HuH-7.5 (cell line): ENCODE measurements around the gene DEFB108B.
"Not testable (repeated sequence)": the region's sequence is repeated elsewhere in the genome, so short reads cannot be mapped to it uniquely, and the experiment has no call there.

ENCODE experiments used
- DNase-seq: peaks from one replicate; pipeline ENCODE4 v3.0.0; 2011; ENCODE audit warnings: low spot score

DEFB108B gene, protein sequence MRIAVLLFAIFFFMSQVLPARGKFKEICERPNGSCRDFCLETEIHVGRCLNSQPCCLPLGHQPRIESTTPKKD

DNA sequence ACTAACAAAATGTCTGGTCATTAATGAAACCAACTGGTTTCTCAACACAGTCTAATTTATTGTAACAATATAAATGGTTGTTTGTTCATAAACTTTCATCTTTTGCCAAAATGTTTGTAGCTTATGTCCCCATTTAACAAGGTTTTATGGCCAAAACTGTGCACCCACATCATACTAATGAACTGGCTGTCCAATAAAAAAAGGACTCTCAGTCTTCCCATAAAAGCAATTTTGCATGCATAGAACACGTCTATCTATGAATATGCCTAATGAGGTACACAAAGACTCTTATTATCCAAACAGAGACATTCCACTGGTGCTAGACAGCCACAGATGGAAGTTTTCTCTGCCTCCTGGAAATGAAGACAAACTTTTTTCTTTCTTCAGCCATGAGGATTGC, at the start of gene DEFB108B:
DEFB108B (plus strand) TSS at position 390 of the 400 bp plus-strand sequence; CDS start at position 390, 0 bp downstream.
- not testable (repeated sequence) for DNase-seq

DNA sequence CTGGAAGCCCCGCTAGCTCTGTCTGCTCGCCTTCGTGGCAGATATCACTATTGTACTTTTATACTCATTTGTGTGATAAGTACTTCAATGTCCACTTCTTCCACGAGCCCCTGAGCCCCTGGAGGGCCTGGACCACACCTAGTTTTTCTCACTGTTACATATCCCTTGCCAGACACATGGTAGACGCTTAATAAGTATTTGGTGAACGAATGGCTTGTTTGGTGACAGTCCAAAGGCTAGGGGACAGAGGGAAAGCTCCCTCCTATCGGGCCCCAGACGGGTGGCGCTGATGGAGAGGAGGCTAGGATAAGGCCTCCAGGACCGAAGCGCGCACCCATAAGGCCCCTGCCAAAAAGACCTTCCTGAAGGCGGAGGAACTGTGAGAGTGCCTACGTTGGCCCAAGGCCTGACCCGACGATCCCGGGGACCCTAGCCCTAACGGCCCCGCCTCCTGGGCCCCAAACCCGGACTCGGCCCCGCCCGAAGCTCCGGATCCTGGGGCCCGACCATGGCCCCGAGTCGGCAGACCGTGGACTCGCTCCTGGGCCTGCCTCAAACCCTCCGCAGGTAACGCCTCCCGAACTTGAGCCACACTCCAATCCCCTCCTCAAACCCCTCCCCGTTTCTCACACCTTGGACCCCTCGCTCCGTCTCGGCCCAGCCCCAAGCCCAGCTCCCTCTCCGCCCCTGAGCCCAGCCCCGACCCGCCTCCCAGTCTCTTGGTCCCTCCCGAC, 46.7 kb upstream of the DEFB108B start:
- DNase-seq: peak; percentile 60

DNA sequence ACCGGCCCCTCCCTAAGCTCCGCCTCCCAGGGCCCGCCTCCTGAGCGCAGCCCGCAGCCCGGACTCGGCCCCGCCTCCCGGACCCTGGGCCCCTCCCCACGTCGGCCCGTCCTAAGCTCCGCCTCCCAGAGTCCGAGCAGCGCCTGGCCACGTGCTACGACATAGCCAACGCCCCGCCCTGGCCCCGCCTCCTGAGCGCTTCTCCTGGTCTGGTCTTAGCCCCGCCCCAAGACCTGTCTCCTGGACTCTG, 46.2 kb upstream of the DEFB108B start:
- not testable (repeated sequence) for DNase-seq

DNA sequence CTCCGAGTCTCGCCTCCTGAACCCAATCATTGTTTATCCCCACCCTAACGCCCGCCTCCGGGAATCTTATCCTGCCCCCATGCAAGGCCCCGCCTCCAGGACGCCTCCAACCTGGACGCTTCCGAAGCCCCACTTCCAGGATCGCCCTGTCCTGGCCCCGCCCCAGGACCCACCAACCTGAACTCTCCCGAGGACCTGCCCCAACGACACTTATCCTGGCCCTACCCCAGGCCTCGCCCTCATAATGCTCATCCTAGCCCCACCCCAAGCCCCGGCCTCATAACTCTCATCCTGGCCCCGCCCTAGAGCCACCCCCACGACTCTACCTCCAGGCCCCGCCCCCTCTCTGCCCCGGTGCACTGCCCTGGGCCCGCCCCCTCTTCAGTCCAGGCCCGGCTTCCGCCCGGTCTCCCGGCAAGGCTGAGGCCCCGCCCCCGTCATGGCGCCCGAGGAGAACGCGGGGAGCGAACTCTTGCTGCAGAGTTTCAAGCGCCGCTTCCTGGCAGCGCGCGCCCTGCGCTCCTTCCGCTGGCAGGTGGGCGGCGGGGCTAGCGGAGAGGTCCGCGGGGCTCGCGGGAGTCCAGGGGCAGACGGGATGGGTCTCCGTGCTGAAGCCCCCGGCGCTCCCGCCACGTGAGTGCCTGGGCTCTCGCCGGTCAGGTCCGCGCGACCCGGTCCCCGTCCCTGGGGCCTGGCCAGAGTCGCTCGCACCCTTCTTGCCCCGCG, 45.7 kb upstream of the DEFB108B start:
- peak; percentile 72 for DNase-seq

DNA sequence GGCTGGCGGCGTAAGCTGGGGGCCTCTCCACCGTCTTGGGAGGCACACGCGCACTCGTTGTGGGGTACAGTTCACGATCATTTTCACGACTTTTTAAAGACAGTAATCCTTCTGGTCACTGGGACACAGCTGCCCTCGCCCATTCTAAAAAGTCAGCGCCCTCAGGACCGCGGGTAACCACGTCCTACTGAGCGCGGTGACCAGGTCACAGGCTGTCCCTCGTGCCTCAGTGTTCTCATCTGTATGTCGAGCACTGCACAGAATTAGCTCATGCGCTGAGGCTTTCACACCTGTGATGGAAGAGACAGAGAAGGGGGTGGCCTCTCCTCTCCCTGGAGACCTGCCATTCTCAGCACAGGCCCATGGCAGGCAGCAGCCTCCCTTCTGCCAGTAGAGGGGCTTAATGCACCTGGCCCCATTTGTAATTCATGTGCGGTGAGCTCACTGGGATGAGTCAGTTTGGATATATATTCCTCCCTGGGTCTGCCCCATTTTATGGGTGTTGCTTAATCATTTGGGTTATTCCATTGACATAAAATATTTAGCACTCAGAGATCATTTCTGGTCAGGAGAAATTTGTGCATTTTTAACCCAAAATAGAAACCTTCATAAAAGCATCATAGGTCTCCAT, 45.1 kb upstream of the DEFB108B start:
- DNase-seq: not testable (repeated sequence)

DNA sequence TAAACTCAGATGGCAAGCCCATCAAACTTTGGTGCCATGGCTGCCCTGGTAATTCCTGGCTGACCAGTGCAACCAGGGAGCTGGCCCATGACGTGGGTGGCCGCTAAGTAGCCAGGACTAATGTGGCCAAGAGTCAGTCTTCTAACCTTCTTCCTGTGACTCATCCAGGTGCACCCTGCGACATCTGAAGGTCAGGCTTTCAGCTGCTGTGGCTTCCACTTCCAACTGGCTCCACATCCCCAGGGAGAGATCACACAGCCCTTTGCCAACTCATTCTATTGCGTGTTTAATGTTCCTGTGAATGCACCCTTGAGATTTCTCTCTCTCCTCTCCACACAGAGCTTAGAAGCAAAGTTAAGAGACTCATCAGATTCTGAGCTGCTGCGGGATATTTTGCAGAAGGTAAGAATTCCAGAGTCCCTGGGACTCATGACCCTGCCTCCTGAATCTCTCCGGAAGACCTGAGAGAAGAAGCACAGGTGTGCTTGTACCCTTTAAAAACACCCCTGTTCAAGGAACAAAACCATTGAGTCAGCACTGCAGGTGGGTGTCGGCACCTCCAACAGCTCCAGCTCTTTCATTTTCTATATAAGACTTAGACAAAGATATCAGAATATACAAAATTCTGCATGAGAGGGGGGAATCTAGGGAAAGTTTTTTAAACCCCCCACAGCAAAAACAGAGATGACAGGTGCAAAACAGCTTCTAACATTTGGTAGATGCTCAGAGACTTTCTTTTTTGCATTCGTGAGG, 43.4 kb upstream of the DEFB108B start:
- not testable (repeated sequence) for DNase-seq

DNA sequence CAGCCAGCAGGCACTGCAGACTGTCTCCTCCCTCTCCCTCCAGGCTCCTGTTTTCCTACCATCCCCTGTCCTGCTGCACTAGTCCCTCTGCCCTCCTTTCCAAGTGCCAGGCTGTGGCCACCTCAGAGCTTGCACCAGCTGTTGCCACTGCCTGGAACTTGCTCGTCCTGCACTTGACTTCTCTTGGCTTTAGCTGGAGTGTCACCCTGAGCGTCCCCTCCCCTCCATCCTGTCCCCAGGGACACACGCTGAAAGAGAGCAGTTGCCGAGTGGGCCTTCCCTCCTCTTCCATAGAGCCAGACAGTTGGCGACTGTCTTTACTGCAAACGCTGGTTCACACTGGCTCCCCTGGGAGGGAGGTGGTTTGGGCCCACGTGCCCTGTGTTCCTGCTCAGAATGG, 41.9 kb upstream of the DEFB108B start:
- not testable (repeated sequence) for DNase-seq

DNA sequence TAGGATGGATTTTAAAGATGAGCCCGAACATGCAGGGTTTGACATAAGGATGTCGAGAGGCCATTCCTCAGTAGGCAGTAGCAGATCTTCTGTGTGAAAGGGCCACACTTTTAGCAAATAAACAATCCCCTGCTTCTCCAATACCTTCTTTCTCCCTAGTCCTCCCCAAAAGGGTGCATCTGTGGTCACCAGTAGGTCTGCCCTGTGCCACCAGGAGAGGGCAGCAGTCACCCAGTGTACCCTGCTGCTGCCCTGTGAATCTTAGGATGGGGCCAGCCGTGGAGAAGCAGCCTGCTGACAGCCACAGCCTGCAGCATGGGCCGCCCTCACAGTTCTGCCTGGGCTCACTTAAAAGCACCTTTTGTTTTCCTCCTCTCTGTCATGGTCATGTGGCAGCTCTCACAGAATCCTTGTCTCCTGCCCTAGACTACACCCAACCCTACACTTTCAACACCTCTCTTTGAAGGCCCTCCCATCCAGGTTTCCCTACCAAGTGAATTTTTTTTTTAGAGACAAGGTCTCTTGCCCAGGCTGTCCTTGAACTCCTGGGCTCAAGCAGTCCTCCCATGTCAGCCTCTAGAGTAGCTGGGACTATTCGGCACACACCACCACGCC, 40.3 kb upstream of the DEFB108B start:
- not testable (repeated sequence) for DNase-seq

DNA sequence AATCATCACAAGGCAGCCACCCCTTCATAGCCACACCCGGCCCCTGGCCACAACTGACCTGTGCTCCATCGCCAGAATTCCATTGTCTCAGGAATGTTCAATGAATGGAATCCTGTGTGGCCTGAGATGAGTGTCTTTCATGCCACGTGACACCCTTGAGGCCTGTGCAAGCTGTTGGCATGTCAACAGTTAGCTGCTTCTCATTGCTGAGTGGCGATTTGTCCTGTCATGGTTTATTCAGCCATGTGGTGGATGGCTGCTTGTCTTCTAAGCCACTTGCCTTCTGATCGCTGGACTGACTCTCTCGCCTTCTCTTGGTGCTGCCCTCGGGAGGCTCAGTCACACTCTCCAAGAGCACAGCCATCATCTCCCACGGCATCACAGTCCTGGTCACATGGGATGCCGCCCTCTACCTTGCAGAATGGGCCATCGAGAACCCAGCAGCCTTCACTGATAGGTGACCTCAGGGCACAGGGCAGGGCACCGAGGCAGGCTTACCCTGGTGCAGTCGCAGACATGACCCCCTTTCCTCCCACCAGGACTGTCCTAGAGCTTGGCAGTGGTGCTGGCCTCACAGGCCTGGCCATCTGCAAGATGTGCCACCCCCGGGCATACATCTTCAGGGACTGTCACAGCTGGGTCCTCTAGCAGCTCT, 38.5 kb upstream of the DEFB108B start:
- DNase-seq: not testable (repeated sequence)

DNA sequence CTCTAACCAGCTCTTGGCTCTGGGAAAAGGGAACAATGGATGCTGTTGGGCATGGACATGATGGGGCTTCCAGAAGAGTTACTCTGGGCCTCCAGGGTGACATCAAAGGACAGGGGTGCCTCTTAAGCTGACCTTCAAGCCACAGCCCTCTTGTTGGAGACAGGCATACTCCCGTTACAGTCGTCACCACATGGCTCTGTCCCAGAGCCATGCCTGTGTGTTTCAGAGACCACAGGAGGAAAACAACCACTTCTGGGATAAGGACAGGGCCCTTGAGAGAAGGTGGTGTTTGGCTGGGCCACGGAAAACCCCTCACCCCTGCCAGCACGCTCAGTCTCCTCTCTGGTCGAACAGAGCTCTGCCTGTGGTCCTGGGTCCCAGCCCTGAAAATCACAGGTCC, 37.8 kb upstream of the DEFB108B start:
- not testable (repeated sequence) for DNase-seq

DNA sequence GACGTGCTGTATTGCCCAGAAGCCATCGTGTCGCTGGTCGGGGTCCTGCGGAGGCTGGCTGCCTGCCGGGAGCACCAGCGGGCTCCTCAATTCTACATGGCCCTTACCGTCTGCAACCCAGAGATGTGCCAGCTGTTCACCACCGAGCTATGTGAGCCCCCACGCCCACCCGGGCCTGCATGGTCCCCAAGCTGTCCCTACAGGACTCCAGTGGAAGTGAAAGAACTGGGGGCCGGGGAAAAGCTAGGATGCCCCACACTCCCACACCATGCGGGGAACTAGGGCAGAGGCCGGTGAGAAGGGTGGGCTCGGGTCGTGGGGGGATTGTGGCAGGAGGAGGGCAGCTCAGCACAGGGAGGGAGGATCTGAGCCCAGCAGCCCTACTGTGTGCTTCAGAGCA, 37.0 kb upstream of the DEFB108B start:
- not testable (repeated sequence) for DNase-seq

DNA sequence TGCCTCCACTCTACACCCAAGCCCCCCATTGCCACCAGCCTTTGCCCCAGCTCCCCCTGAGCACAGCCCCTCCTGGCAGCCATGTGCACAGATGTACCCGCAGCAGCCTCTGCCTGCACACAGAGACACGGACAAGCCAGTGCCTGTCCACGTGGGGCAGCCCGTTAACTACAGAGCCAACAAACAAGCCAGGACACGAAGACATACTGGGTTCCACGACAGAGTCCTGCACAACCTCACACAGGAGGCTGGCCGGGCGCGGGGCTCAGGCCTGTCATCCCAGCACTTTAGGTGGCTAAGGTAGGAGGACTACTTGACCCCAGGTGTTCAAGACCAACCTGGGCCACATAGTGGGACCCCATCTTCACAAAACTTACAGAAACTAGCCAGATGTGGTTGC, 36.2 kb upstream of the DEFB108B start:
- DNase-seq: not testable (repeated sequence)

DNA sequence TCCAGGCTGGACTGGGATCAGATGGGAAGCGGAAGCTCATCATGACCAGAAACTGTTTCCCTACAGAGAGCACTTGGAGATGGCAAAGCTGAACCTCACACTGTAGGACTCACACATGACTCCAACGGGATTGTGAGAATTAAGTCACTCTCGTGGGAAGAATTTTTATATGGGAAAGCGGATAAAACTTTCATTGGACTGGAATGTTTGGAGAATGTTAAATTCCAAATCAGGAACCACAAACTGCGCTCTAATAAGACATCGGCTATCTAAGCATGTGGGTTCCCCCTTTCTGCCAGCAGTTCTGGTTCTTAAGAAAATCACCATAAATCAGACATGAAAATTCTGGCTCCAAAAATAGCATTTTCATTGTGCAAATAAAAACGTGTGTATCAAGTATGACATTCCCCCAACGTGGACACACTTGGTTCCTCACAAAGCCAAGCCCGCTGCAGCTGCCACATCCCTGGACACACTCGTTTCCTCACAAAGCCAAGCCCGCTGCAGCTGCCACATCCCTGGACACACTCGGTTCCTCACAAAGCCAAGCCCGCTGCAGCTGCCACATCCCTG, 33.4 kb upstream of the DEFB108B start:
- DNase-seq: not testable (repeated sequence)

DNA sequence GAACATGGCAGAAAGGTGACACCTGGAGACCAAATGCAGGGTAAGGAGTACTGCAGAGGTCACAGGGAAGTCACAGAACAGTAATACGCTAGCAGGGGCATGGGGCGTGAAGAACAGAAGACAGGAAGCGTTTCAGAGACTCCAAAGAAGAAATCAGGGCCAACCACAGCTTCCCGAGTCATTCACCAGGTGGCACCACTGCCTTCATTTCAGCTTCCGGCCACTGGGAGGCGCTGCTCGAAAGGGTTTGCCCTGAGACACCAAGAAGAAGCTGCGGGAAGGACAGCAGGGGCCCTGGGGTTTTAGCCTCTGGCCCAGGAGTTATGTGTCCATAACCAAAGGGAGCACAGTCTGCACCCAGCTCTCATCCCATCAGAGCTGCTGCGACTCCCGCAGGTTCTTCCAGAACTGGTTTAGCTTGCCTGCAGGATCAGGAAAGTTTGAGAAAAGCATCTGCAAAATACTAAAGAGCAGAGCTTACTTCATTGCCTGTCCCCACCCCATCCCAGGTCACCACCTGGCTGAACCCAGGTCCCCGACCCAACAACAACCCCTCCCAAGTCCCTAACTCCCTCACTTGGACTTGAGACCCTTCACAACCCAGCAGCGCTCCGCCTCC, 32.6 kb upstream of the DEFB108B start:
- peak; percentile 32 for DNase-seq

DNA sequence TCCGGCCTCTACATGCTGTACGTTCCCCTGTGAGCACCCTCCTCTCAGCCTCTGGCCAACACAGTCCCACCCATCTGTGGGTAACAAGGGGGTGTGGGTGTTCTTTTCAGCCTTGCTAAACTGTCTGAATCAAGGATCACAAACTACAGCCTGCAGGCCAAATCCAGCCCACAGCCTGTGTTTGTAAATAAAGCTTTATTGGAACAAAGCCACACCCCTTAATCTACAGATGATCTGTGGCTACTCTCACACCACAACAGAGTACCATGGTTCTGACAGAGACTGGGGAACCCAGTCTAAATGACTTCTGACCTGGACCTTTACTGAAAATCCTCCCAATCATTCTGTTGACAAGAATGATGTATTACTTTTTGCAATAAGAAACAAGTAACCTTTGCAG, 32.0 kb upstream of the DEFB108B start:
- not testable (repeated sequence) for DNase-seq

DNA sequence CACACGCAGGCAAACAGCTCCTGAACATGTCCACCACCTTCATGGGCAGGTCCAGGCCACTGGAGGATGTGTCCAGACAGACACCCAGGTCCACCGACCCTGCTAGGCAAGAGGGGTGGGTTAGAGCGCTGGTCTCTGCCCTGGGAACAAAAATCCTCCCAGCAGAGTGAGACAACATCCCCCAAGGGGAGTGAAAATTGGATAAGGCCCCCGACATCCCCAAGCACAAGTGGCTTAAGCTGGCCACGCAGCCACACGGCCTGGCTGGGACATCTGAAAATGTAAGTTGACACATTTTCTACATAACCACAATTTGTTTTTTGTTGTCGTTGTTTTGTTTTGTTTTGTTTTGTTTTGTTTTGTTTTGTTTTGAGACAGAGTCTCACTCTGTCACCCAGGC, 30.1 kb upstream of the DEFB108B start:
- DNase-seq: not testable (repeated sequence)

DNA sequence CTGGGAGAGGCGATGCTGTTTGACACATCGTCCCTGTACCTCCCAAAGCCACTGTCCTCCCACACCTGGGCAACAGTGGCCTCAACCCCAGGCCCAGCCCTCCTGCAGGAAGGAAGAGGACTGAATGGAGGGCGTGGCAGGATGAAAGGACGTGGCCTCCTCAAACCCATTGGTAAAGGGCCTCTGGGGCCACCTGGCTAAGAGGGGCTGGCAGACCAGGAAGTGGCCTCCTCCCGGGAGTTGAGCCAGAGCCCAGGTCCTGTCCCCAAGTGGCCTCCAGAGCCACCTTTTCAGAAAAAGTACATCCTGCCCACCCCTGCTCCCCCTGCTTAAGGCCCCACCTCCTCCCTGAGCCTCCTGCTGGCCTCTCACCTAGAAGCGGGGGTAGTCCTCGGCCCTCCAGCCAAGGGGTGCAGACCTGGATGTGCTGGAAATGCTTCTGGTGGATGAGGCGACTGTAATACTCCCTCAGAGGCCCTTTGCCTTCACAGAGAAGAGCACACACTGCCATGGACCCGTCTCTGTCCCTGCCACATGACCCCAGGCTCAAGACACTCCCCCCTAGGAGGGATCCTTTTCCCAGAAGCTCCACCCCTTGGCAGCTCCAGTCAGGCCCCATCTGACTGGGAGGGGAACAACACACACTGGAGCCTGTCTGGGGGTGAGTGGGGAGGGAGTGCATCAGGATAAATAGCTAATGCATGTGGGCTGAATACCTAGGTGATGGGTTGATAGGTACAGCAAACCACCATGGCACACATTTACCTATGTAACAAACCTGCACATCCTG, 28.6 kb upstream of the DEFB108B start:
- not testable (repeated sequence) for DNase-seq

DNA sequence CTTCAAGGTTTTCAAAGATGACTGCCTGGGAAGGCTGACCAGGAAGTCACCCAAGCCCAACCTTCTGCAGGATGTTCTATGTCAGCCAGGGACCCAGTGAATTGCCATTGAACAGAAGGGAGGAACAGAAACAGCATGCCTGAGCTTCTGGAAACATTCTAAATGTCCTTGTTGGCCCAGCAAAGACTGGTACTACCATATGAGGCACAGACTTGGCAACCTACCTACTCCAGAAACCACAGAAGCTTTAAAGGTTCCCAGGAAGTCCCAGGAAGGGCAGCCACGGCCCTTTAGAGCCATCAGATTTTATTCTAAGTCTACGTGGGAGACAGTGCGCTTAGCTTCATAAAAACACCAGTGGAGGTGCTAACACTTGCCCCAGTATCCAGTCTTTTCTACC, 20.5 kb upstream of the DEFB108B start:
- DNase-seq: not testable (repeated sequence)

DNA sequence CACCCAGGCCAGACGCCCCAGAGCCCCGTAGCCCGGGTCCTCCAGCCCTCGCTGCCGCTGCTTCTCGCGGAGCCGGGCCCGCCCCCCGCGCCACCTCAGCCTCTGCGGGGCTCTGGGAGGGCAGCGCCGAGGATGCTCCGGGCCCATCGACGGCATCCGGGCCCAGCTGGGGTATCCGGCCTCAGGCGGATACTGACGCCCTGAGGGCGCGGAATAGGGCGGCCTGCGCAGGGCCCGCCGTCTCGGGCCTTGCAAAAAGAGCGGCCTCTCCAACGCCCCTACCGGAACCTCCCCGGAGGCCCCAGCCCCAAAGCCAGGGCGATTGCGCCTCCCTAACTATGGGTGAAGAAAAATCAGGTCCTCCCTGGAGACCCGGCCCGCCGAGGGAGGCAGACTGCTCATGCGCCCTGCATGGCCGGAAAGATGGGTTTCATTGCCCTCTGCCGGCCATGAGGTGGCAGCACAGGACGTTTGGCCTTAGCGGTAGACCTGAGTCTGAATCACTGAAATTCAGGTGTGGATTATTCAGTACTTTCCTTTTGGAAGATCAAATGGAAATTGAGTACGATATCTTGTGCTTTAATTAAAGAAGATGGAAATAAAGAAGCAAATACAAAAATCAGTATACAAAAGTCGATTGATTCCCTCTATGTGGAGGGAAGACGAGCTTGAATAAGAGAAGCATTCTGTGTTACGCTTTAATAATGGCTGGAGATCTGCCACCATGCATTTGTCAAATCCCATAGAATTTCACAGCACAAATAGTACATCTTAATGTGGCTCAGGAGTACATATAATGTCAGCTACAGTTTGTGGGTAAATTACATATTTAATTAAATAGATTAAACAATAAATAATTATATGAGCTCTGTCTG, 19.3 kb upstream of the DEFB108B start:
- peak; percentile 47 for DNase-seq
